DOHH2 (cell line): ENCODE data around the gene ASB1.

Experiments used
- H3F3A ChIP-seq: fragments of 200-600 bp; sonication (generic), shearing (Covaris generic); 2 replicates; pipeline ENCODE4 v1.6.0; 2016; ENCODE audit warnings: antibody characterized with exemption, mild to moderate bottlenecking; ENCODE audit not compliant: control insufficient read depth, insufficient read depth
- H3K27ac ChIP-seq: fragments of 200-600 bp; sonication (generic); 2 replicates; pipeline ENCODE4 v1.5.1; 2014; ENCODE audit warnings: low read depth, mild to moderate bottlenecking, low read length, moderate library complexity
- H3K27me3 ChIP-seq: fragments of 200-600 bp; sonication (generic); 2 replicates; pipeline ENCODE4 v1.6.1; 2014; ENCODE audit warnings: mild to moderate bottlenecking, low read length, mixed read lengths; ENCODE audit not compliant: control insufficient read depth
- H3K36me3 ChIP-seq: fragments of 200-600 bp; sonication (generic); 2 replicates; pipeline ENCODE4 v1.6.1; 2014; ENCODE audit warnings: mild to moderate bottlenecking, low read length, moderate library complexity, mixed read lengths; ENCODE audit not compliant: control insufficient read depth
- H3K4me1 ChIP-seq: fragments of 200-600 bp; sonication (generic); 2 replicates; pipeline ENCODE4 v1.6.1; 2014; ENCODE audit warnings: mild to moderate bottlenecking, low read length, mixed read lengths; ENCODE audit not compliant: control insufficient read depth
- H3K4me2 ChIP-seq: fragments of 200-600 bp; sonication (generic); 2 replicates; pipeline ENCODE4 v1.6.0; 2014; ENCODE audit warnings: mild to moderate bottlenecking, low read length, moderate library complexity
- H3K4me3 ChIP-seq: fragments of 200-600 bp; sonication (generic); 2 replicates; pipeline ENCODE4 v1.5.1; 2014; ENCODE audit warnings: mild to moderate bottlenecking, low read length, mixed read lengths
- H3K79me2 ChIP-seq: fragments of 200-600 bp; sonication (generic); 2 replicates; pipeline ENCODE4 v1.6.1; 2014; ENCODE audit warnings: mild to moderate bottlenecking, low read length, mixed read lengths; ENCODE audit not compliant: control insufficient read depth
- H3K9me2 ChIP-seq: fragments of 200-600 bp; sonication (generic); replicated peaks from 2 replicates; pipeline ENCODE4 v1.6.1; 2014; ENCODE audit warnings: mild to moderate bottlenecking, low read length, mixed read lengths; ENCODE audit not compliant: control insufficient read depth
- H3K9me3 ChIP-seq: fragments of 200-600 bp; sonication (generic); 2 replicates; pipeline ENCODE4 v1.6.1; 2014; ENCODE audit warnings: antibody characterized with exemption, low read length, mixed read lengths; ENCODE audit not compliant: control insufficient read depth, insufficient read depth
- H4K20me1 ChIP-seq: fragments of 200-600 bp; sonication (generic); 2 replicates; pipeline ENCODE4 v1.6.0; 2014; ENCODE audit warnings: low read depth, mild to moderate bottlenecking, antibody characterized with exemption, low read length, moderate library complexity; ENCODE audit not compliant: control insufficient read depth, insufficient read depth
- CTCF ChIP-seq: fragments of 200-600 bp; sonication (generic); IDR thresholded peaks from one replicate; pipeline ENCODE4 v1.5.1; 2014; ENCODE audit warnings: antibody characterized with exemption, mild to moderate bottlenecking, low read depth, low read length; ENCODE audit not compliant: poor library complexity, severe bottlenecking
- EZH2phosphoT487 ChIP-seq: fragments of 200-600 bp; sonication (generic); IDR thresholded peaks from 2 replicates; pipeline ENCODE4 v1.6.1; 2017; ENCODE audit warnings: borderline replicate concordance, mild to moderate bottlenecking, antibody characterized with exemption, low read length, moderate library complexity, mixed read lengths

The ASB1 gene

GRCh38 chr2:238438856-238439849 is 12.4 kb downstream of the ASB1 start:
- H3K36me3 ChIP-seq, result peaks cover 70% of the 10 kb centered on the region
- no peak overlapping the region for H3K27ac ChIP-seq
- H3F3A ChIP-seq, result no peaks in the 10 kb centered on the region

DNA sequence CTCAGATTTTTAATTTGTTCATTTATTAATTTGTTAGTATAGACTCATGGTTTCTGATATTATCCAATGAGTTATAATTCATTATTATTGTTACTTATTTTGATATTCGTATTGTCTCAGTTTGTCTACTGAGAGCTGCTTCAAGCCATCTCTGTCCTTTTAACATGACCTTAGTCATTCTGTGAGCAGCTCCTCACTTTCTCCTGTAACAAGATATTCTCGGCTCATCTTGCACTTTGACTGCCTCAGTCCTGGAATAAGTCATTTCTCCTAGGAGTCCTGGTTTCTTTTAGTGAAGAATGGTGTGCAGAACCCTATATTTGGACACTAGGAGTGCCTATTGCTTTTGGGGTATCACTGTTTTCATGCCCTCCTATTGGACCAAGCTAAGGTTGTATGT is 13.2 kb downstream of the ASB1 start:
- no peaks in the 10 kb centered on the region for H3K9me2 ChIP-seq
- TF ChIP-seq EZH2phosphoT487, result no peak
- no peak for TF ChIP-seq CTCF
- no peak overlapping the region for H3K4me3 ChIP-seq
- no peak overlapping the region for H3K27ac ChIP-seq
- no peak overlapping the region for H3K4me2 ChIP-seq
- H4K20me1 ChIP-seq, result no peaks in the 10 kb centered on the region
- peaks cover 75% of the 10 kb centered on the region for H3K79me2 ChIP-seq
- H3K36me3 ChIP-seq, result peaks cover 70% of the 10 kb centered on the region
- H3K27me3 ChIP-seq, result no peaks in the 10 kb centered on the region
- H3K9me3 ChIP-seq, result no peaks in the 10 kb centered on the region
- no peaks in the 10 kb centered on the region for H3K4me1 ChIP-seq
- no peaks in the 10 kb centered on the region for H3F3A ChIP-seq

More at GRCh38 chr2:238438856-238439849, 12.4 kb downstream of the ASB1 start:
- Histone ChIP-seq H3K79me2 (peaks cover 80% of the 10 kb centered on the region), H3K4me3 (no peak overlapping the region), H3K4me2 (no peak overlapping the region), H4K20me1 (no peaks in the 10 kb centered on the region), H3K4me1 (no peaks in the 10 kb centered on the region), H3K27me3 (no peaks in the 10 kb centered on the region), H3K9me3 (no peaks in the 10 kb centered on the region), H3K9me2 (no peaks in the 10 kb centered on the region)
- TF ChIP-seq CTCF (no peak), EZH2phosphoT487 (no peak)

DNA sequence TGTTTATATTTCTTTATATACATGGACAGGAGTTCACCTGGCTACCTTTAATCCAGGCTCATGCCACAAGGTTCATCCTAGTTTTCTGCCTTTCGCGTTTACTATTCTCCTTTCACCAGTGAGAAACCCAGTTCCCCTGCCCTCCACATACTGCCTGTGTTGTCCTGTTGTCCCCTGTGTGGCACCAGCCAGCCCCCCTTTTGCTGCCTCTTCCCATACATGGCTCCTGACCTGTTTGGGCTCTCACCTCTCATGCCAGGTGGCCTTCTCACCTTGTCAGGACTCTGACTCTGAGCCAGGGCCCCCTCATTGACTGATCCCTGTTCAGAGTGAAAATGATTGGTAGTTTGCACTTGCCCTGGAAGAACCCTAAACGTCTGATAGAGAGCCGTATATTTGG is 13.6 kb downstream of the ASB1 start:
- H3K4me2 ChIP-seq, result no peak overlapping the region
- H3K79me2 ChIP-seq, result peaks cover 71% of the 10 kb centered on the region
- H3K27me3 ChIP-seq, result no peaks in the 10 kb centered on the region
- H3K9me3 ChIP-seq, result no peaks in the 10 kb centered on the region
- no peaks in the 10 kb centered on the region for H3K9me2 ChIP-seq
- no peak overlapping the region for H3K27ac ChIP-seq
- H3K36me3 ChIP-seq, result peaks cover 70% of the 10 kb centered on the region
- no peaks in the 10 kb centered on the region for H3K4me1 ChIP-seq
- TF ChIP-seq CTCF (no peak), EZH2phosphoT487 (no peak)
- no peaks in the 10 kb centered on the region for H4K20me1 ChIP-seq
- H3F3A ChIP-seq, result no peaks in the 10 kb centered on the region
- H3K4me3 ChIP-seq, result no peak overlapping the region
